Hematopoietic multipotent progenitor cell treated with erythropoietin and hydrocortisone succinate and interleukin-3 and kit ligand, for 4 days (in vitro differentiated cells): Measurements from ENCODE around the gene ABHD4.
"Not testable (repeated sequence)": the region's sequence is repeated elsewhere in the genome, so short reads cannot be mapped to it uniquely, and the experiment has no call there.

Experiments
- DNase-seq: peaks from one replicate; pipeline ENCODE4 v3.0.0-alpha.2; 2015

The ABHD4 gene

DNA sequence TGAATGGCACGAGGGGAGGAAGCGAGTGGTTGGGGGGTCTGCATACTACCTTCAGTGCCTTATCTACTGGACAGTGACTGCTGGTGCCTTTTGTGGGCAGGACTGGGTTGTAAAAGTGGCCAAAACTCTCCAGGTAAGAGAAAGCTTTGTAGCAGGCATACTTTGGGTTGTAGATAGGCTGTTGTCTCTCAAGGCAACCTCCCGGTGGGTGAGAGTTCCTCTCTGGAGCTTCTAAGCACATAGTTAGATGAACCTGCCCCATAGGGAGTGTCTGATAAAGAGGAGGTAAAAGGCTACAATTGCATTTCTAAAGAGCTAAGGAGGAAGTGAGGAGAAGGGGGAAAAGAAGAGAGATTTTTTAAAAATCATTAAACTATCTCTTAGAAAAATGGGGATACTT is 4.9 kb upstream of the ABHD4 start:
- no peak for DNase-seq

DNA sequence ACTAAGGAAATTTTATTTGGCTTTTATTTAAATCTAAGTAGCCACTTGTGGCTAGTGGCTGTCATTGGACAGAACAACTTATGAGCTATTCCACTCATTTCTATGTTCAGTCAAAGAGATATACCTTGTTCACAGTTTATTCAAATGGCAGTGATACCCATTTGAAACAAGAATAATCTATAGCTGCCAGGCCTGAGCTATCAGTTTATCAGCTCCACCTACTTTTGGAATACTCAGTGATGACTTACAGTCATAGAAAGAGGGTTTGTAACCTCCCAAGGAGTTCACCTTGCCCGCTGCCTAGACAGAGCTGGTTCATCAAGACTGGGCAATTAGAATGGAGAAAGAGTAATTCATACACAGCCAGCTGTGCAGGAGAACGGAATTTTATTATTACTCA is 4.5 kb upstream of the ABHD4 start:
- DNase-seq: no peak

GRCh38 chr14:22594156-22594716 is 3.9 kb upstream of the ABHD4 start:
- DNase-seq: no peak

- DNase-seq: no peak
These were observed 1.7 kb upstream of the ABHD4 start for GRCh38 chr14:22596354-22596879.

GRCh38 chr14:22597265-22597664 is 835 bp upstream of the ABHD4 start:
- no peak for DNase-seq

GRCh38 chr14:22597771-22598098 is 365 bp upstream of the ABHD4 start:
- DNase-seq: no peak

DNA sequence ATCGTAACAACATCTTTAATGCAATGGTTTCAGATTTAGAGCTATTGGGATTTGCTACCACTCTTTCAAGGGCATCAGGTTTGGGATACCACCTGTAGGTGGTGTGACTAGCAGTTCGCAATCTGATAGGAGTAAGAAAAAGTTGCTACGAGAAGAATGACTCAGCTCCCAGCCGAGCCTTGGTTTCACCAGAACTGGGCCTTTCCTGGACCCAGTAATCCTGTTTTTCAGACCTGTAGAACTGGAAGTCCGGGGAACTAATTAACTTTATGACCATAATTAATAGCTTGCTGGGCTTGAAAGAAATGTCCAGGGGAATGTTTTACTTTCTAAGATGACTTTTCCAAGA is 770 bp downstream of the ABHD4 start:
- DNase-seq: peak; percentile 51

DNA sequence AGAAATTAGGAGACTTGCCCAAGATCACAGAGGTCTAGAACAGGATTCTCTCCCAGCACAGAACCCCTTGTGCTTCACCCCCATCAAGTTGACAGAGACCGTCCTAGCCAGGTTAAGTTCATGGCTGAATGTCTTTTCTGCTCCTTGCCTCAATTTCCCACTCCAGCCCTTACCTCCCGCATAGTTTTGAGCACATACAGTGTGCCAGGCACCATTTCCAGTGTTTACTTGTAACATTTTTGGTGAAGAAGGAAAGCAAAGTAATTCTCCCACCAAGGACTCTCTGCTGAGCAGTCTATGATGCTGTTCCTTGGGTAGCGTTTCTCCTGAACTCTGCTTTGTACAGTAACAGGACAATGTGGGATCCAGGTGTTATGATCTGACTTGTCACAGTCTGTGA is 1.2 kb downstream of the ABHD4 start:
- DNase-seq: no peak

GRCh38 chr14:22600027-22600426 is 1.9 kb downstream of the ABHD4 start:
- DNase-seq: no peak

GRCh38 chr14:22601456-22601855 is 3.4 kb downstream of the ABHD4 start:
- no peak for DNase-seq

DNA sequence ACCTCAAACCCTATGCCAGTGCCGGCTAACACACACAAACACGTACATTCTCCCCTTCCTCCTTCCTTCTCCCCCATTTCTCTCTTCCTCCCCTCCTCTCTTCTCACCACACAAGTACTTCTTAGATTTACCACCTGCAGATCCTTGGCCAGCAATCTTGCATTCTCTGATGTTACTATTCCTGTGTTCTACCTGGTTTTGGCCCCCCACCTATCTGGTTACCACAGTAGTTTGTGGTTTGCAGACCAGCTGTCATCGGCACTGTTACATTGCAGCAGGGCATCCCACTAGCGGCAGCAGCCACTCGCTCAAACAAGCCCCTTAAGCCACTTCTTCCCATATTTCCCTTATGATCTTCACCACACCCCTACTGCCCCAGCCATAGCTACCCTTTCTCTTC is 3.9 kb downstream of the ABHD4 start:
- DNase-seq: no peak

- no peak for DNase-seq
These were observed 4.8 kb downstream of the ABHD4 start for GRCh38 chr14:22602862-22603261.

GRCh38 chr14:22606380-22606779 is 8.3 kb downstream of the ABHD4 start:
- DNase-seq: no peak

DNA sequence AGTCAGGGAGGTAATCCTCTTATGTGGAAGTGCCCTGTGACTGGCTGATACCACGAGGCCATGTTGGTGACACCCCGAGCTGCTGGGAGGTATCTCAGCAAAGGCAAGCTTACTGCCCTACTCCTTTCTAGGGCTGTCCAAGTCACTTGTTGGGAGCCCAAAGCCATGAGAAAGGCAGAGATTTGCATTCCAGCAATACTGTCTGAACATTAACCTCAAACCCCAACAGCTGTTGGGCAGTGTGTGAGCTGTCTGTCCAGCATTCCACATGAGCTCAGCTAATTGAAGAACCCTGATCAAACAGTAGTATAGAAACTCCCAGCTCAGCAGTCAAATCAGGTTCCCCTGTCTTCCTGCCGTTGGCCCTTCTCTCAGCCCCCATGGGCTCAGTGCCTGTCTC is 9.2 kb downstream of the ABHD4 start:
- no peak for DNase-seq

GRCh38 chr14:22610931-22611330 is 12.8 kb downstream of the ABHD4 start:
- no peak for DNase-seq

DNA sequence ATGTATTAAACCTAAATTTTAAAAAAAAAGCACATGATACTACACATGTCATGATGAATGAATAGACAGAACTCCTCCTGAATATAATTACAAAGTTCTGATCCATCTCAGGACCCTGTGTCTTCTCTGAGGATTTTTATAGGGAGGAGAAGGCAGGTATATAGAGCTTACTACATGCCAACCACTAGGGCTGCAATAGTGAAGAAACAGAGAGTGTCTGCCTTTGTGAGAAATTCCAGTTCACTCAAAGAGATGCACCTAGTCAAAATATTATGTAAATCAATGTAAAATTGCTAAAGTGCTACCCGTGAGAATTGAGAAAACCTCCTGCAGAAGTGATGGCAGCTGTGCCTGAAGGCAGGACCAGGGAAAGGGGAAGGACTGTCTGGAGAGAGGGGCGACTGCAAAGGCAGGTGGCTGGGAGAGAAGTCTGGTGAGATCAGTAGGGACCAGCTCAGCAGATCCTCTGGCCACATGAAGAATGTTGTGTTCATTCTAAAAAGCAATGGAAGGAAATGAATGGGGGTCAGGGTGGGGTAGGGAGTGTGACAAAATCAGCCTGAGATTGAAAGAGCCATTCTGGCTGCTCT is 15.1 kb downstream of the ABHD4 start:
- no peak for DNase-seq

DNA sequence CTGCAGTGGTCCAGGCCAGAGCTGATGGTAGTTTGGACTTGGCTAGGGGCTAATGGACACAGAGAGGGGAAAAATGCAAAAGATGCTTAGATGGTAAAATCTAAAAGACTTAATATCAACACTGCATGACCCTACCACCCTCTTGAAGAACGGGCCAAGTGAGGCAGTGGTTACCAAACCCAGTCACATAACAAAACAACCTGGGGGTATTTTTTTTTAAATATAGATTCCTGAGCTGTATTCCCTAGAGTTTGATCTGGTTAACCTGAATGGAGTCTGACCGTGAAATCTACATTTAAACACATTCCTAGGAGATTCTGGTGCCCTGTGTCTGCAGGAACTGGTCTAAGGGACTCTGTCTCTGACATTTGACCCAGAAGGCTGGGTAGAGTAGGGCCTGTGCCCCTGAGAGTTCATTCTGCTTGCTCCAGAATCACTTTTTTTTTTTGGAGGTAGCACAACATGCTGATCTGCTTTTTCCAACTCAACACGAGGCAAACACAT is 15.7 kb downstream of the ABHD4 start:
- DNase-seq: no peak

GRCh38 chr14:22614240-22614799 is 16.2 kb downstream of the ABHD4 start:
- no peak for DNase-seq

GRCh38 chr14:22615765-22616164 is 17.7 kb downstream of the ABHD4 start:
- DNase-seq: not testable (repeated sequence)

- no peak for DNase-seq
These were observed 24.2 kb downstream of the ABHD4 start for GRCh38 chr14:22622255-22622654.

GRCh38 chr14:22623047-22623446 is 24.9 kb downstream of the ABHD4 start:
- DNase-seq: peak; percentile 83

DNA sequence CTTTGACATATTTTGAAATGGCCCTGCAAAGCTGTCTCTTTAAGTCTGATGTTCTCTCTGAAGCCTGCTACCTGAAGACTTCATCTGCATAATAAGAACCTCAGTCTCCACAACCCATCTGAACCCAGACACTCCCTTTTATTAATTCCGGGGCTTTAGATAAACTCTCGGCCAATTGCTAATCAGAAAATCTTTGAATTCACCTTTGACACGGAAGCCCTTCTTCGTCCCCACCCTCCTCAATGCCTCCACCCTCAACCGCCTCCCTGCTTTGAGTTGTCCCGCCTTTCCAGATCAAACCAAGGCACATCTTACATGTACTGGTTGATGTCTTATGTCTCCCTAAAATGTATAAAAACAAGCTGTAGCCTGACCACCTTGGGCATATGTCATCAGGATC is 28.5 kb downstream of the ABHD4 start:
- peak; percentile 13 for DNase-seq

DNA sequence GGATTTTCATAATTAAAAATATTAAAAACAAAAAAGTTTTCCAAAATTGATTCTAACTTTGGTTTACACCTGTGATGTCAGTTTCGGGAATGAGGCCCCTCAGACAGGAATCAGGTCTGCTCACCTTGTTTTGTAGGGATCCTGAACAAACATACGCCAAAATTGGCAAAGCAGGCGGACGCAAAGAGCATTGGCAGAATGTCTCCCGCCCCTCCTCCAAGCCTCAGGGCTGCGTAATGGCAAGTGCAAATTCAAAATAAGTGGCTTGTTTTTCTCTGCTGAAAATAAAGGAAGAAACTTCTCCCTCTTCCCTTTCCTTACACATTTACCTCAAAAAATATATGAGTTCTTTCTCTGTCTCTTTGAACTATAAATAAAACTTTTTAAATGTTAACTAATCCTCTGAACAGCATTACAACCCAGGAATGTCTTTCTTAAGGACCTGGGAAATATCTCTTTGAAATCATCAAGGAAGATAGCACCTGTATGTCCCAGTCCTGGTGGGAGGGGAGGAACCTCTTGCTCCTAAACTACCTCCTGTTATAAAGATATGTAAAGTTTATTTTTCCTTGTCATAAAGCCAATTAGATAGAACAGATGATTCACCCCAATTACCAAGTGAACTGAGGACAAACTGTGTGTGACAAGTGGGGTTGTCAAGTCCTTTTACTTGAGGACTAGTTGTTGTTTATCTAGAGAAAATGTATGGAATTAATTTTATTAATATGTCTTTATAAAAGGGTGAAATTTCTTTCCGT is 29.6 kb downstream of the ABHD4 start:
- DNase-seq: no peak

DNA sequence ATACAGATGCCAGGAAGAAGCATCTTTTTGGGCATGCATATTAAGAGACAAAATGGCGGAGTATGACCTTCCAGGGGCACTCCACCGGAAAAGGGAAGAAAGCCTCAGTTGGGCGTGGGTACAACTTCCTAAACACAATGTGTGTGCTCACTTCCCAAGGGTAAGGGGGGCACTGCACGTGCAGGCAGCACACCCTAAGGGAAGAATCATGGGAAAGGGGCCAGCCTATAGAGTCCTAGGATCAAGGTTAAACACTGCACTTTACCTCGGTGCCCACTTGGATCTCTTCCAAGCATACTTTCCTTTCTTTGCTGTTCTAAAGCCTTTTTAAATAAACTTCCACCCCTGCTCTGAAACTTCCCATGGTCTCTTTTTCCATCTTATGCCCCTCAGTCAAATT is 31.3 kb downstream of the ABHD4 start:
- DNase-seq: no peak
